ENCODE measurements around the gene HK1. TPM values are rescaled to one million over a fixed set of nuclear protein-coding genes. Genes with fewer than 3 reads are reported as not detected.
A peak's percentile ranks its signal among the peaks of the same experiment; 100 is the strongest.

The HK1 gene
- total and polyA plus RNA-seq, 2 of the 13 experiments (the other 11 are each of a cell fraction or from before 2014, with no cell fraction given), result 0.29 to 1.5 TPM

DNA sequence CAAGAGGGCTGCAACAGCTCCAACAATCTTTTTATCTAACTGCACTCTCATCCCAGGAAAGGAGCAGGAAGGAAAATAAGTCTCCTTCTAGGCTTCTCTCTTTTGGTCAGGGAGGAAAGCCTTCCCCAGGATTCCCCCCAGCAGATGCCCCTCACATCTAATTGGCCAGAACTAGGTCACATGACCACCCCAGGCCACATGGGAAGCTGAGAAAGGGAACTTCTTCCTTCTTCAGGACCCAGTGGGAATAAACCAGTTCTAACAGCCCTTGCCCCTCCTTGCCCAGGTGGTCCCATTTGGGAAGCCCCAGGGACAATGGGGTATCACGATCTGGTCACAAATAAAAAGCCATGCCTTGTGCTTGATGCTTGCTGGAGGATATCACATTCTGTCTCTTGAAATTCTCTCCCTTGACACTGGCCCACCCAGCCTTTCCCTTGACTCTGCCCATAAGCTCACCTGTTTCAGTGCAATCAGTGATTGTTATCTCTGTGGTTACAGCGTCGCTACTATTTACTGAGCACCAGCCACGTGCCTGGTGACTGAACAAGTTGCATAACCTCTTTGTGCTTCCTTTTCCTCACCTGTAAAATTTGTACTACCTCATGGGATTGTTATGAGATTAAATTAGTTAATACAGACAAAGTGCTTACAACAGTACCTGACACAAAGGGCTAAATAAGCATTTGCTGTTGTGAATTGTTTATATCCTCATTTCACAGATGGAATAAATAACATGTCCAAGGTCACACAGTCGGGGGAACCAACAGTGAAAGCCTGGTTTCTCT is 147.4 kb downstream of the HK1 start (continued):
- TF ChIP-seq, protein P1, sequence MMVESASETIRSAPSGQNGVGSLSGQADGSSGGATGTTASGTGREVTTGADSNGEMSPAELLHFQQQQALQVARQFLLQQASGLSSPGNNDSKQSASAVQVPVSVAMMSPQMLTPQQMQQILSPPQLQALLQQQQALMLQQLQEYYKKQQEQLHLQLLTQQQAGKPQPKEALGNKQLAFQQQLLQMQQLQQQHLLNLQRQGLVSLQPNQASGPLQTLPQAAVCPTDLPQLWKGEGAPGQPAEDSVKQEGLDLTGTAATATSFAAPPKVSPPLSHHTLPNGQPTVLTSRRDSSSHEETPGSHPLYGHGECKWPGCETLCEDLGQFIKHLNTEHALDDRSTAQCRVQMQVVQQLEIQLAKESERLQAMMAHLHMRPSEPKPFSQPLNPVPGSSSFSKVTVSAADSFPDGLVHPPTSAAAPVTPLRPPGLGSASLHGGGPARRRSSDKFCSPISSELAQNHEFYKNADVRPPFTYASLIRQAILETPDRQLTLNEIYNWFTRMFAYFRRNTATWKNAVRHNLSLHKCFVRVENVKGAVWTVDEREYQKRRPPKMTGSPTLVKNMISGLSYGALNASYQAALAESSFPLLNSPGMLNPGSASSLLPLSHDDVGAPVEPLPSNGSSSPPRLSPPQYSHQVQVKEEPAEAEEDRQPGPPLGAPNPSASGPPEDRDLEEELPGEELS (CRISPR knock-in tag; IDR thresholded peaks at IDR 0.05), result peak; percentile 87
- TF ChIP-seq ZNF547 (CRISPR knock-in tag; IDR thresholded peaks at IDR 0.05) (no peak), CTCF (CRISPR knock-in tag; IDR thresholded peaks at IDR 0.05) (no peak), ZNF12 (CRISPR knock-in tag; IDR thresholded peaks at IDR 0.05) (peak; percentile 17; the same call in 1 of the 2 replicates), CREB1 (IDR thresholded peaks at IDR 0.05) (0 out of 2 replicates have a peak, but pooled peaks have one; percentile 7), CREB1 (CRISPR knock-in tag; IDR thresholded peaks at IDR 0.05) (no peak; the same call in 1 of the 2 replicates), ZZZ3 (CRISPR knock-in tag; IDR thresholded peaks at IDR 0.05; ENCODE audit: borderline replicate concordance) (no peak), ZNF691 (CRISPR knock-in tag; IDR thresholded peaks at IDR 0.05; ENCODE audit: borderline replicate concordance, low read depth) (peak; percentile 75; the same call in 1 of the 2 replicates), NR2F6 (IDR thresholded peaks at IDR 0.05) (no peak), NR2F6 (CRISPR knock-in tag; IDR thresholded peaks at IDR 0.05) (peak; percentile 63), NFYB (CRISPR knock-in tag; IDR thresholded peaks at IDR 0.05) (peak; percentile 69), ZNF367 (CRISPR knock-in tag; IDR thresholded peaks at IDR 0.05; ENCODE audit: borderline replicate concordance) (no peak), TCF12 (IDR thresholded peaks at IDR 0.05) (no peak), TCF12 (CRISPR knock-in tag; IDR thresholded peaks at IDR 0.05) (0 out of 2 replicates have a peak, but pooled peaks have one; percentile 31), ATF1 (CRISPR knock-in tag; IDR thresholded peaks at IDR 0.05) (0 out of 2 replicates have a peak, but pooled peaks have one; percentile 42), ZNF30 (CRISPR knock-in tag; IDR thresholded peaks at IDR 0.05) (no peak), GATA4 (IDR thresholded peaks at IDR 0.05; ENCODE audit: borderline replicate concordance, low read depth) (peak; percentile 93), FOXO1 (CRISPR knock-in tag; IDR thresholded peaks at IDR 0.05) (peak; percentile 86), BCL6 (CRISPR knock-in tag; IDR thresholded peaks at IDR 0.05) (peak; percentile 76; the same call in 1 of the 2 replicates)
- TF ChIP-seq, protein P2, sequence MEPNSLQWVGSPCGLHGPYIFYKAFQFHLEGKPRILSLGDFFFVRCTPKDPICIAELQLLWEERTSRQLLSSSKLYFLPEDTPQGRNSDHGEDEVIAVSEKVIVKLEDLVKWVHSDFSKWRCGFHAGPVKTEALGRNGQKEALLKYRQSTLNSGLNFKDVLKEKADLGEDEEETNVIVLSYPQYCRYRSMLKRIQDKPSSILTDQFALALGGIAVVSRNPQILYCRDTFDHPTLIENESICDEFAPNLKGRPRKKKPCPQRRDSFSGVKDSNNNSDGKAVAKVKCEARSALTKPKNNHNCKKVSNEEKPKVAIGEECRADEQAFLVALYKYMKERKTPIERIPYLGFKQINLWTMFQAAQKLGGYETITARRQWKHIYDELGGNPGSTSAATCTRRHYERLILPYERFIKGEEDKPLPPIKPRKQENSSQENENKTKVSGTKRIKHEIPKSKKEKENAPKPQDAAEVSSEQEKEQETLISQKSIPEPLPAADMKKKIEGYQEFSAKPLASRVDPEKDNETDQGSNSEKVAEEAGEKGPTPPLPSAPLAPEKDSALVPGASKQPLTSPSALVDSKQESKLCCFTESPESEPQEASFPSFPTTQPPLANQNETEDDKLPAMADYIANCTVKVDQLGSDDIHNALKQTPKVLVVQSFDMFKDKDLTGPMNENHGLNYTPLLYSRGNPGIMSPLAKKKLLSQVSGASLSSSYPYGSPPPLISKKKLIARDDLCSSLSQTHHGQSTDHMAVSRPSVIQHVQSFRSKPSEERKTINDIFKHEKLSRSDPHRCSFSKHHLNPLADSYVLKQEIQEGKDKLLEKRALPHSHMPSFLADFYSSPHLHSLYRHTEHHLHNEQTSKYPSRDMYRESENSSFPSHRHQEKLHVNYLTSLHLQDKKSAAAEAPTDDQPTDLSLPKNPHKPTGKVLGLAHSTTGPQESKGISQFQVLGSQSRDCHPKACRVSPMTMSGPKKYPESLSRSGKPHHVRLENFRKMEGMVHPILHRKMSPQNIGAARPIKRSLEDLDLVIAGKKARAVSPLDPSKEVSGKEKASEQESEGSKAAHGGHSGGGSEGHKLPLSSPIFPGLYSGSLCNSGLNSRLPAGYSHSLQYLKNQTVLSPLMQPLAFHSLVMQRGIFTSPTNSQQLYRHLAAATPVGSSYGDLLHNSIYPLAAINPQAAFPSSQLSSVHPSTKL (CRISPR knock-in tag; IDR thresholded peaks at IDR 0.05), result peak; percentile 97

All from HepG2 (cell line).